Retina (tissue), 1 donor: ENCODE measurements around the gene CSTF2.

Experiments
- DNase-seq: peaks from one replicate; pipeline ENCODE4 v3.0.0-alpha.2; 2016

Gene CSTF2

DNA sequence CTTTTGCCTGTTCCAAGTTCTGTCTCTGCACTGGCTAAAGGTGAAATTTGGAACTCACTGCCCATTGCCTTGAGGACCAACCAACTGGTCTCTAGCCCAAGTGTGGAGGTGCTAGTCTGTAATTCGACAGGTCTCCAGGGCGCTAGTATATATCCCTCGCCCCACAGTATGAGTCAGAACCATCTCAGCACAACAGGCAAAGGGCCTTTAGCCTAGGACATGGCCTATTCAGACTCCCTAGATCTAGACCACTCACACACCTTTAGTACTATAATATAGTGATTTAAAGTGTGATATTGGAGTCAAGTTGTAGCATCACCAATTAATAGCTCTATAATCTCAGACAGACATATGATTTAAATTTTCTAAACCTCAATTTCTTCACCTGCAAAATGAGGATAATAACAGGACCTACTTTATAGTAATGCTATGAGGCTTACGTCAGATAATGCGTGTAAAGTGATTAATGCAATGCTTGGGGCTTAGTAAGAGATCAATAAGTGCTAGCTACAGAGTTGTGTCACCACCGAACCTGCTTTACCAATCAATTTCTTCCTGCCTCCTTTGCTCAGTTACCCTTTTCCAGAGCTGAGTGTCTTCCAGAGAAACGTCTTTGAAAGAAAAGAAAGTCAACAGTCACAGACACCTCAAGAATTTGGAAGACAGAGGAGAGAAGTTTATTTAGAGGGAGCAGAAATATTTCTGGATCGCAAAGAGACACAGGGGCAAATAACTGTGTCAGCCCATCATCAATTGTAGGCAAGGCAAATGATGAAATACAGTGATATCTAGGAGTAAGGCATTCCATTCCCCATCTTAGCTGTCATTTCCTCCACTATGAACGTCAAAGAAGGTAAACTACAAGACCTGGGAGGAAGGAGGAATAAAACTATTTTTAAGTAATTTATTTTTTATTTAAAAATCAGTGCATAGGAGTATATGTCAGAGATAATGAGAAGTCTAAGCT is 51.7 kb downstream of the CSTF2 start:
- no peak for DNase-seq

- no peak for DNase-seq
Observed at GRCh38 chrX:100874325-100874724, 54.1 kb downstream of the CSTF2 start, which contains the start of gene NOX1. Gene NOX1, minus strand, starts transcription at chrX:100874359. Its CDS starts 220 bp downstream, at chrX:100874139.

GRCh38 chrX:100880368-100880767 is 60.2 kb downstream of the CSTF2 start:
- DNase-seq = no peak

DNA sequence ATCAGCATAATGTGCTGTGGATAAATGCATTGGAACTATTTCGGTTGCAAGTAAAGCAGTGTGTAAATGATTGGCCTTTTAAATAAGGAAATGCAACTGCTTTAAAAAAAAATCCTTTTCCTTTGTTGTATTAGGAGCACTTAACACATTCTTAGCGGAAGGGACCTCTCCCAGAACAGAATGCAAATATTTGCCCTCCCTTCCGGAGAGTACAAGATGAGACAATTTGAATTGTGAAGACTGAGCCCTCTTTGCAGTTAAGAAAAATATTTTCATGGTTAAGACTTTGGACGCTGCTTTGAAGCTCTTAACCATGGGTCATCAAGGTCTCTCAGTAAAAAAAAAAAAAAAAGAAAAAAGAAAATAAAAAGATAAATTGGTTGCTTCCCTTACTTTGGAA is 63.5 kb downstream of the CSTF2 start:
- DNase-seq = no peak
